CD4-positive, alpha-beta T cell (primary cell): ENCODE data around the gene EPM2AIP1. TPM values are rescaled to one million over a fixed set of nuclear protein-coding genes. Genes with fewer than 3 reads are reported as not detected.

Experiments used
- ATAC-seq: fragments of 200-7000 bp; cut with Tn5 transposase; one replicate; pipeline ENCODE4 v1.10.0; 2022; ENCODE audit warnings: mild to moderate bottlenecking; ENCODE audit not compliant: poor library complexity
- CTCF ChIA-PET: fragments of 350-600 bp; sonication (Branson Sonifier 250); formaldehyde crosslinking; loops from one replicate; lab custom pipeline; 2021; ENCODE audit warnings: antibody characterized with exemption, inconsistent platforms; lab: Charles Lee
- POLR2A ChIA-PET: fragments of 350-600 bp; sonication (Branson Sonifier 250); formaldehyde crosslinking; loops from one replicate; lab custom pipeline; 2021; ENCODE audit warnings: antibody characterized with exemption, inconsistent platforms; lab: Charles Lee
- DNase-seq, 14 experiments: peaks; one replicate each; pipeline ENCODE4 v3.0.0-alpha.2; 2013 to 2020; ENCODE audit warnings: mixed read lengths in 2 of 14
- H3K27ac ChIP-seq, 2 donors: one replicate each; pipeline versions ENCODE4 v1.5.1 to v1.7.0; 2013; ENCODE audit warnings: low read length in 2 of 2, low read depth in 1 of 2, mild to moderate bottlenecking in 1 of 2
- H3K27me3 ChIP-seq, 2 experiments: 1 replicate in 1 of 2; 2 replicates in 1 of 2; pipeline versions ENCODE4 v1.6.1 to v1.7.0; 2013; ENCODE audit warnings: low read length in 2 of 2, control low read depth in 1 of 2, mild to moderate bottlenecking in 1 of 2, moderate library complexity in 1 of 2; ENCODE audit not compliant: insufficient read depth in 2 of 2, control insufficient read depth in 1 of 2
- H3K36me3 ChIP-seq: one replicate; pipeline ENCODE4 v1.6.1; 2013; ENCODE audit warnings: low read length, control low read depth; ENCODE audit not compliant: insufficient read depth
- H3K4me1 ChIP-seq: one replicate; pipeline ENCODE4 v1.6.1; 2013; ENCODE audit warnings: low read length, control low read depth; ENCODE audit not compliant: insufficient read depth
- H3K4me3 ChIP-seq: one replicate; pipeline ENCODE4 v1.5.1; 2013; ENCODE audit warnings: mild to moderate bottlenecking, low read length, moderate library complexity
- H3K9me3 ChIP-seq, 2 experiments: 1 replicate in 1 of 2; 2 replicates in 1 of 2; pipeline versions ENCODE4 v1.6.1 to v1.7.0; 2013; ENCODE audit warnings: low read length in 2 of 2, mild to moderate bottlenecking in 2 of 2, control low read depth in 1 of 2, moderate library complexity in 1 of 2; ENCODE audit not compliant: control insufficient read depth in 1 of 2, insufficient read depth in 1 of 2
- H3K27ac Mint-ChIP-seq: one replicate; pipeline ENCODE4 v1.8.0; 2020; ENCODE audit warnings: mixed read lengths
- H3K27me3 Mint-ChIP-seq: one replicate; pipeline ENCODE4 v1.8.0; 2021; ENCODE audit warnings: mixed read lengths
- H3K36me3 Mint-ChIP-seq: one replicate; pipeline ENCODE4 v1.8.0; 2021; ENCODE audit warnings: low read depth, mixed read lengths
- H3K4me1 Mint-ChIP-seq: one replicate; pipeline ENCODE4 v1.8.0; 2021; ENCODE audit warnings: low read depth, mixed read lengths
- H3K4me3 Mint-ChIP-seq: one replicate; pipeline ENCODE4 v1.8.0; 2020; ENCODE audit warnings: mild to moderate bottlenecking, mixed read lengths
- H3K9me3 Mint-ChIP-seq: one replicate; pipeline ENCODE4 v1.8.0; 2020; ENCODE audit warnings: mixed read lengths
- CTCF ChIP-seq: fragments of 200-600 bp; IDR thresholded peaks from one replicate; pipeline ENCODE4 v1.8.0; 2022; ENCODE audit warnings: antibody characterized with exemption, mild to moderate bottlenecking
- intact Hi-C, 2 experiments: fragments of 100-400 bp; cut with DNase I in 1 of 2; cut with micrococcal nuclease in 1 of 2; formaldehyde crosslinking; loops; one replicate each; pipeline versions ENCODE4 v1.15.1 to v1.9.0; 2023 to 2025; cut with DNase I, micrococcal nuclease
- total RNA-seq, 174 experiments: library from RNA in 2 of 174; stranded (reverse) in 2 of 174; gene quantifications; one replicate each; pipeline ENCODE4 v1.2.3 and lab custom pipeline; 2021 to 2026

Gene EPM2AIP1
- total RNA-seq, 2 experiments from 2014 or later, result 27.7 to 29.5 TPM

- ATAC-seq, result no peak
- intact Hi-C loops, result loop anchor here in 1 of 2 experiments (5.0 kb wide), 1 partner anchor 183 kb away; no protein-coding TSS in a partner anchor
- POLR2A ChIA-PET, result no interaction called here
These were observed 36.7 kb upstream of the EPM2AIP1 start for GRCh38 chr3:37029516-37030163.

GRCh38 chr3:37029111-37029510 lies 36.2 kb upstream of the EPM2AIP1 start:
- Mint-ChIP-seq H3K27ac (no peak overlapping the region), H3K36me3 (peaks cover 98% of the 10 kb centered on the region), H3K9me3 (no peaks in the 10 kb centered on the region), H3K4me1 (no peaks in the 10 kb centered on the region), H3K27me3 (no peaks in the 10 kb centered on the region), H3K4me3 (no peak overlapping the region)
- Histone ChIP-seq H3K4me1 (no peaks in the 10 kb centered on the region), H3K27ac (no peak overlapping the region), H3K4me3 (no peak overlapping the region), H3K9me3 (no peaks in the 10 kb centered on the region), H3K36me3 (peaks cover 79% of the 10 kb centered on the region), H3K27me3 (no peaks in the 10 kb centered on the region)
- DNase-seq (no peak), ATAC-seq (no peak)
- TF ChIP-seq CTCF, result no peak
- ChIA-PET POLR2A (no interaction called here), CTCF (no interaction called here)
- intact Hi-C loops, result loop anchor here in 1 of 2 experiments (5.0 kb wide), 1 partner anchor 183 kb away; no protein-coding TSS in a partner anchor

More at GRCh38 chr3:37029516-37030163, 36.7 kb upstream of the EPM2AIP1 start:
- H3K36me3 Mint-ChIP-seq, result peaks cover 98% of the 10 kb centered on the region
- Histone ChIP-seq H3K9me3 (no peaks in the 10 kb centered on the region), H3K27me3 (no peaks in the 10 kb centered on the region), H3K4me1 (no peaks in the 10 kb centered on the region), H3K4me3 (no peak overlapping the region), H3K27ac (no peak overlapping the region), H3K36me3 (peaks cover 83% of the 10 kb centered on the region)
- no peaks in the 10 kb centered on the region for H3K27me3 Mint-ChIP-seq
- H3K4me1 Mint-ChIP-seq, result no peaks in the 10 kb centered on the region
- no peak overlapping the region for H3K4me3 Mint-ChIP-seq
- CTCF ChIA-PET, result interaction anchor here (1.2 kb wide), 1 partner anchor 71 kb away, joined by 4 read pairs; no protein-coding TSS in a partner anchor
- H3K27ac Mint-ChIP-seq, result no peak overlapping the region
- no peak for DNase-seq
- no peak for TF ChIP-seq CTCF
- H3K9me3 Mint-ChIP-seq, result no peaks in the 10 kb centered on the region

- Histone ChIP-seq H3K36me3 (peaks cover 78% of the 10 kb centered on the region), H3K4me3 (no peak overlapping the region), H3K27me3 (no peaks in the 10 kb centered on the region), H3K27ac (no peak overlapping the region), H3K4me1 (no peaks in the 10 kb centered on the region), H3K9me3 (no peaks in the 10 kb centered on the region)
- no peak for ATAC-seq
- no peak for TF ChIP-seq CTCF
- H3K9me3 Mint-ChIP-seq, result no peaks in the 10 kb centered on the region
- CTCF ChIA-PET, result no interaction called here
- H3K4me3 Mint-ChIP-seq, result no peak overlapping the region
- H3K27me3 Mint-ChIP-seq, result no peaks in the 10 kb centered on the region
- peaks cover 98% of the 10 kb centered on the region for H3K36me3 Mint-ChIP-seq
- H3K27ac Mint-ChIP-seq, result no peak overlapping the region
- POLR2A ChIA-PET, result no interaction called here
- no peak for DNase-seq
- intact Hi-C loops, result loop anchor here in 1 of 2 experiments (5.0 kb wide), 1 partner anchor 184 kb away; no protein-coding TSS in a partner anchor
- H3K4me1 Mint-ChIP-seq, result no peaks in the 10 kb centered on the region
These were observed 35.4 kb upstream of the EPM2AIP1 start for GRCh38 chr3:37028329-37028728.
